Left ventricle myocardium superior (tissue), 1 donor: ENCODE data around the gene GARNL3. TPM values are rescaled to one million over a fixed set of nuclear protein-coding genes. Genes with fewer than 3 reads are reported as not detected.

Experiments
- ATAC-seq: fragments of 200-7000 bp; cut with Tn5 transposase; one replicate; pipeline ENCODE4 v1.9.1; 2020; ENCODE audit warnings: mild to moderate bottlenecking, moderate library complexity
- DNase-seq: peaks from one replicate; pipeline ENCODE4 v3.0.0-alpha.2; 2020
- intact Hi-C: fragments of 100-400 bp; cut with micrococcal nuclease; formaldehyde crosslinking; loops from one replicate; pipeline ENCODE4 v1.11.0; 2022
- total RNA-seq: library from RNA; stranded (reverse); fragmentation: NEBNext Ultra II Directional; extraction: Animal tissue kit (Norgen Biotek cat#: 25700); gene quantifications from one replicate; pipeline ENCODE4 v1.2.1, GENCODE V29; 2021
- donor health status: DM: no; HTN: yes; CAD: no; lungs with severe emphysema.

Gene GARNL3
- total RNA-seq, 1 donor from 2014 or later = 17.3 TPM

GRCh38 chr9:127365461-127365860, 100.9 kb downstream of the GARNL3 start:
- intact Hi-C loops = no loop called here
- no peak for ATAC-seq
- no peak for DNase-seq

- intact Hi-C loops = no loop called here
- DNase-seq = peak; percentile 42
- no peak for ATAC-seq
Observed at GRCh38 chr9:127366594-127366993, 102.0 kb downstream of the GARNL3 start.

GRCh38 chr9:127368852-127369402, 104.4 kb downstream of the GARNL3 start:
- intact Hi-C loops = no loop called here
- ATAC-seq = peak; percentile 35

GRCh38 chr9:127369428-127369827, 104.9 kb downstream of the GARNL3 start:
- intact Hi-C loops = no loop called here
- ATAC-seq = peak; percentile 13
- no peak for DNase-seq

More at GRCh38 chr9:127368852-127369402, 104.4 kb downstream of the GARNL3 start:
- no peak for DNase-seq

GRCh38 chr9:127370147-127370579, 105.6 kb downstream of the GARNL3 start:
- peak; percentile 30 for ATAC-seq
- no peak for DNase-seq

GRCh38 chr9:127370672-127371648, 106.4 kb downstream of the GARNL3 start:
- intact Hi-C loops = no loop called here
- DNase-seq = no peak
- ATAC-seq = peak; percentile 30

More at GRCh38 chr9:127370147-127370579, 105.6 kb downstream of the GARNL3 start:
- intact Hi-C loops = no loop called here

- DNase-seq = no peak
- no peak for ATAC-seq
- intact Hi-C loops = no loop called here
Observed at GRCh38 chr9:127380479-127380878, 115.9 kb downstream of the GARNL3 start.

- intact Hi-C loops = no loop called here
- no peak for DNase-seq
- no peak for ATAC-seq
Observed at GRCh38 chr9:127382541-127382940, 118.0 kb downstream of the GARNL3 start.

GRCh38 chr9:127384016-127384730, 119.6 kb downstream of the GARNL3 start:
- ATAC-seq = no peak
- intact Hi-C loops = no loop called here

GRCh38 chr9:127384901-127385300, 120.3 kb downstream of the GARNL3 start:
- intact Hi-C loops = no loop called here
- no peak for ATAC-seq
- DNase-seq = no peak

More at GRCh38 chr9:127384016-127384730, 119.6 kb downstream of the GARNL3 start:
- no peak for DNase-seq

- ATAC-seq (no peak), DNase-seq (no peak)
- intact Hi-C loops = no loop called here
Observed at GRCh38 chr9:127386249-127386648, 121.7 kb downstream of the GARNL3 start.

- ATAC-seq (no peak), DNase-seq (no peak)
- intact Hi-C loops = no loop called here
Observed at GRCh38 chr9:127386981-127387380, 122.4 kb downstream of the GARNL3 start.

- peak; percentile 49 for DNase-seq
- ATAC-seq = peak; percentile 96
- intact Hi-C loops = no loop called here
Observed at GRCh38 chr9:127388037-127388855, 123.7 kb downstream of the GARNL3 start.

GRCh38 chr9:127388856-127389238, 124.3 kb downstream of the GARNL3 start:
- intact Hi-C loops = no loop called here
- DNase-seq (no peak), ATAC-seq (no peak)

GRCh38 chr9:127389381-127390247, 125.0 kb downstream of the GARNL3 start:
- intact Hi-C loops = no loop called here
- no peak for DNase-seq
- no peak for ATAC-seq

- no peak for DNase-seq
- intact Hi-C loops = no loop called here
- ATAC-seq = no peak
Observed at GRCh38 chr9:127390248-127390545, 125.6 kb downstream of the GARNL3 start.

- DNase-seq (no peak), ATAC-seq (no peak)
- intact Hi-C loops = no loop called here
Observed at GRCh38 chr9:127390563-127390962, 126.0 kb downstream of the GARNL3 start.

GRCh38 chr9:127392166-127392565, 127.6 kb downstream of the GARNL3 start:
- ATAC-seq (no peak), DNase-seq (no peak)
- intact Hi-C loops = no loop called here
